GM19193 (cell line): ENCODE data around the gene TAF1L.

Source experiments
- POLR2A ChIP-seq: IDR thresholded peaks from 4 replicates; pipeline ENCODE4 v1.6.1; 2011; ENCODE audit not compliant: insufficient read depth, insufficient read length; ENCODE audit errors: extremely low read depth

TAF1L gene

GRCh38 chr9:32596936-32597335 is 38.5 kb downstream of the TAF1L start:
- no peak for TF ChIP-seq POLR2A

GRCh38 chr9:32596096-32596865 is 39.2 kb downstream of the TAF1L start:
- TF ChIP-seq POLR2A = no peak

GRCh38 chr9:32590898-32591297 is 44.6 kb downstream of the TAF1L start:
- TF ChIP-seq POLR2A = no peak

GRCh38 chr9:32590476-32590875 is 45.0 kb downstream of the TAF1L start:
- TF ChIP-seq POLR2A = no peak

- no peak for TF ChIP-seq POLR2A
Measured at GRCh38 chr9:32589083-32589723, 46.3 kb downstream of the TAF1L start.

- TF ChIP-seq POLR2A = no peak
Measured at GRCh38 chr9:32587901-32588300, 47.6 kb downstream of the TAF1L start.

- TF ChIP-seq POLR2A = no peak
Measured at GRCh38 chr9:32584784-32585183, 50.7 kb downstream of the TAF1L start.

- no peak for TF ChIP-seq POLR2A
Measured at GRCh38 chr9:32581512-32582143, 53.8 kb downstream of the TAF1L start.

GRCh38 chr9:32580631-32581300 is 54.7 kb downstream of the TAF1L start:
- TF ChIP-seq POLR2A = no peak

GRCh38 chr9:32579706-32580331 is 55.6 kb downstream of the TAF1L start:
- TF ChIP-seq POLR2A = no peak
